ENCODE results near the gene SRRM2. TPM values are rescaled to one million over a fixed set of nuclear protein-coding genes. Genes with fewer than 3 reads are reported as not detected.
A peak's percentile ranks its signal among the peaks of the same experiment; 100 is the strongest.

The SRRM2 gene
- total RNA-seq, 1 experiment from 2014 or later = 84.7 TPM

DNA sequence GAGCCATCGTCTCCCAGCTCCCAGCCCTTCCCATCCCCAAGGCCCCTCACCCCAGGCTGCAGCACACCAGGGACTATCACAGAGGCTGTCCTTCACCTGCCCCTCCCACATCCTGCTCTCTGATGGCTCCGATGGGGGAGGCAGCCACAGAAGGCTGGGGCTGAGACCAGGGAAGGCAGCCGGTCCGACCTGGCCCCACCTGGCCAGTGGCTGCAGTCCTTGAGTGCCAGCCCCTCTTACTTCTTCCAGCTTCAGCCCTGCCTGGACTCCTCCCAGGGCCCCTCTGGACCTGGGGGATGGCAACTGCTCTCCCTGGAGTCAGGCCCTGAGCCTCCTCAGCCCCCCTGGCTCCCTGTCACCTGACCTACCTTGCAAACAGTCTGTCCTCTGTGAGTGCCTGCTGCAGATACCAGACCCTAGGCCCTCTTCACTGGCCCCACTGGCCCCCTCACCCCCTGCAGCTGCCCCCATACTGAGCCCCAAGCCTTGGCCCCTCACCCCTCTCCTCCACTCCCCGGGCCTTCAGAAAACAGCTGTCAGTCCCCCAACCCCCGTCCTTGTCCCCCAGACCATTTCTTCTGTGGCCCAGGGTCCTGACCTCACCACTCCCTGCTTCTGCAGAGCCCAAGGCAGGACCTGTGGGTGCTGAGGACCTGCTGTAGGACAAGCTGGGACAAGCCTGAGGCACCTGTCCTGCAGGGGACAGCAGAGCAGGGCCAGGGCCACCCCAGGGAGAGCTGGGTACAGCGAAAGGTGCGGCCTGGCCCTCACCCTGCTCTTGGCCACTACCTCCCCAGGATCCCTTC lies 12.6 kb upstream of the SRRM2 start:
- DNase-seq (ENCODE audit: low read depth) = no peak

DNA sequence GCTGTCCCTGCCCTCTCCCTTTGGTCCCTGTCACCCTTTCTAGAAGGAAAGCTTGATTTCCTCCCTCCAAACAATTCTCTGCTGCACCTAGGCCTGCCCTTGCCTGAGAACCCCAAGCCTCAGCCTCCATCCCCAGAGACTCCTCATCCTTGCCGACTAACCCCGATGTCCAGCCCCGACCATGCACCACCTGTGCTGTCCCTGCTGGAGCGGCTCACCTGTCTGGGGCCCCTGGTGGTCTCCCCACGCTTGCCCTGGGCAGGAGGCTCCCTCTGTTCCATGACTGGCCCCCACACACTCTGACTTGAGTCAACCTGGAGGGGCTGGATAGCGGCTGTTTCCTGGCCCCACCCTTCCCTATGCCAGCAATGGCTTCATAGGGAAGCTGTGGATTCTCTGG lies 12.0 kb upstream of the SRRM2 start:
- no peak for DNase-seq (ENCODE audit: low read depth)

DNA sequence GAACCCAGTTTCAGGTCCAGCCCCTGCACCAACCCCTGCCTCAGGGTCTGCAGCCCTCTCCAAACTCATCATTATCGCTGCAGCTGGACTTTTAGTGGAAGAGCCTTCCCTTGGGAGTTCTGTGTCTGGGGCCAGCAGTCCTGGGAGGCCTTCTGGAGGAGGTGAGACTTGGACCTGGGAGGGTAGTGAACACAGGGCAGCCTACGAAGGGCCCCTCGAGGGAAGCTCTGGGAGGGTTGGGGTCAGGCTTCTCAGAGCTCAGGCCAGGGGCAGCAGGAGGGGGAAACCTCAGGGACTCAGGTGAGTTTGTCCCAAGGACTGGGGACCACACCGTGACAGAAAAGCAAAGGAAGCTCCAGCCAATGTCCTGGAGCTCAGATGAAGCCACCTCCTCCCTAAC lies 11.3 kb upstream of the SRRM2 start:
- DNase-seq (ENCODE audit: low read depth) = no peak

DNA sequence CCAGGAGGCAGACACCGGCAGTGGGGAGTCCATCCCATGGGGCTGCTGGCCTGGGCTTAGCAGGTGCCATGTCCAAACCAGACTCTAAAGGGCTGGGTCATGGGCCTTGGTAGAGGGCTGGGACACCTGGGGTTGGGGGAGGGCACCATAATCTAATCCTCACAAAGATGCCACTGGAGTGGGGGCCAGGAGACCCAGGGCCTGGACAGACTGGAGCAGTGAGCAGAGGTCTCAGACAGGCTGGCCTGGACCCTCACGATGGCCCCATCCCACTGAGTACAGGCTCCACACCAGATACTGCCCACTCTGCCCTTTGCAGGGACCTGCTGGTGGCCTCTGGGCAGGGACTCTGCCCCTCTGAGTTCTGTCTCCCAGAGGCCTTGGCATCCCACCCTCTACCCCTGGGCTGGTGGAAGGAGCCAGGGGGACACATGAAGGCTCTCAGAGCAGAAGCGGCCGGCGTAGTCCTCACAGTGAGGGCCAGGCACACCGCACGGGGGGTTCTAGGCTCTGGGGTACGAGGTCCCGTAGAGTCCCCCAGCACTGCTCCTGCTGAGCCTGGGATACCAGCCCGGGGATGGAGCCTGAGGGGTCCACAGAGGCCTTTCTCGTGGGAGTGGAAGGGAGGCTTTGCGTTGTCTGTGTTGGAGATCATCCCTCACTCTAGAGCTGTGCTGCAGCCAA lies 10.0 kb upstream of the SRRM2 start:
- no peak for DNase-seq (ENCODE audit: low read depth)

DNA sequence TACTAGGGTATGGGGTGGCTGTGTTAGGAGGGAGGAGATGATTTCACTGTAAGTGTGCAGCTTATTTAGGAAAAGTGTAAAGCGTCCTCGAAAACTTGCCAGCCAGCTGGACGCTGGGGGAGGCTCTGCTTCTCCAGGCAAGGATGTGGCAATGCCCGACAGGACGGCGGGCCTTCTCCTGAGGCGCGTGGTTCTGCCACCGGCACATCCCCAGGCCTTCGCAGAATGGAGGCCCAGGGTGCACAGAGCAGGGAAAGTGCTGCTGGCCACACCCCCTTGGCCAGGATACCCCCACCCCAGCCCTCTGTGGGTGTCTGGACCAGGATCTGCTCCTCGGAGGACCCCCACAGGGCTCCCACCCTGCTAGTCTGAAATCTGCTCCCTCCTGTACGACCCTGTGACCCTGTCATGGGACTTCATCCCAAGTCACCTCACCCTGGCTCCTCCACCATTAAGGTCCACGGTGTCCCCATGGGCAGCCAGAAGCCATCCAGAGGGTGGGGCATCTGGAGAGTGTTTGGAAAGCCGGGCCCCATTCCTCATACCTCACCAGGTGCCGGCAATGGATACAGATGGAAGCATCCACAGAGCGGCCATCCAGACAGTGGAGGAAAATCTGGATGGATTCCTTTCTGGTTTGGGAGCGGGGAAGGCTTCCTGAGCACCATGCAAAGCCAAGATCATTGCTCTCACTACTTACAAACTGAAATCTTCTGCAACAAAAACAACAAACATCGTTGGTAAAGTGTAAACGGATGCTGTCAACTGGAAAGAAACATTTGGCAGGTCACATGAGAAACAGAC lies 9.2 kb upstream of the SRRM2 start:
- no peak for DNase-seq (ENCODE audit: low read depth)

DNA sequence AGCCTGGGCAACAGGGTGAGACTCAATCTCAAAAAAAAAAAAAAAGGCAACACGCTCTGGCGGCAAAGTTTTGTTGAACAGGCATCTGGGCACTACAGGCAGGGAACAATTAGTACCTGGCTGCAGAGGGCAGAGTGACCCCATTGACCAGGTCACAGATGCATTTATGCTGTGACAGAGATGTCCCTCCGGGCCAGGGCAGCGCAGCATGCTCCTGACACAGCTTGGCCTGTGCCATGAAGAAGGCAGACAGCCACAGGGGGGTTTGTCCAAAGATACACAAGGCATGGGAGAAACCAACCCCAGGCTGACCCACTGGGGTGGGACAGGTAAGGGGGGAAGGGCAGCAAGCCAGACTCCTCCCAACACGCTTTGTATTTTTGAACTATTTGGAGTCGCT lies 7.7 kb upstream of the SRRM2 start:
- DNase-seq (ENCODE audit: low read depth) = no peak

DNA sequence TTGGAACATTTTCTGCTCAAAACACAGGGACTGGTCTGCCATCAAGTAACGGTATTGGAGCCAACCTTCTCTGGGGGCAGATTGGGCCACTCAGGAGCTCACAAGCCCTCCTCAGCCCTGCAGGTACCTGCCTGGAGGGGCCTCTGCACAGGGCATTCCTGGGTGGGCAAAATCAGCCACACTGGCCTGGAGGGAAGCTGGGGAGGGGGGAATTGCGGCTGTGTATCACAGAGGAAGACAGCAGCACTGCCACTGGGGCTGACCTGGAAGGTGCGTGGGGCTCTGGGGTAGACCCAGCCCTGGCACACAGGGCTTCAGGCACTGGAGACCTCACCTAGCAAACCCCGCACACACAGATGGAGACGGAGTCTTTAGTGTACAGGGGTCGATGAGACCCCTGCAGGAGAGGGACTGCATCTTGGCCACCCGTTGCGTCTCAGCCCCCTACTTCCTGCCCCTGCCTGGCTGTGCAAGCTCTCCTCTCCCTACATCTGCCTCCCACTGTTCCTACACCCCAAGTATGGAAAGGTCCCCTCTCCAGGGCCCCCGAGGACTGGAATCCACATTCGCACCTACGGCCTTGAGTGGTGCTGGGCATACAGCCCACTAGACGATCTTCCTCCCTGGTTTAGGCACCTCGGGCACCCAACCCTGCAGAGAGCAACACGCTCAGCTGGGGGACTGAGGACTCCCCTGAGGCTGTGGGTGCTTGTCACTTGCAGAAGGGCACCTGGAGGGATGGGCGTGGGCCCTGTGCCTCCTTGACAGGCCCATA lies 7.1 kb upstream of the SRRM2 start:
- DNase-seq (ENCODE audit: low read depth) = no peak

DNA sequence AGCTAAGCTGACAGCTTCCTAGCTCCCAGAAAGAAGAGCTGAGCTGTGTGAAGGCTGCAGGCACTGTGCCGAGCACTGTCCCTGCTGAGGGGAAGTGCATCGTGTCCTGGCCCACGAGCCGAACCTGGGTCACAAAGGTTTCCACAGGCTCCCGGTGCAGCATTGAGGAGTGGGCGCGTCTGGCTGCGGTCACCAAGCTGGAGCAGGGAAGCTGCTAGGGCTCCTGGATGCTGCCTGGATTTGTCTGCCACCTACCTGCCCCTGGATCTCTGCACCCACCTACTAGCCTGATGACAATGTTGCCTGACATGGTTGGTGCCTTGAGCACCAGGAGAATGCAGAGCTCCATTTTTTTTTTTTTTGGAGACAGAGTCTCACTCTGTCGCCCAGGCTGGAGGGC lies 6.5 kb upstream of the SRRM2 start:
- DNase-seq (ENCODE audit: low read depth) = no peak

DNA sequence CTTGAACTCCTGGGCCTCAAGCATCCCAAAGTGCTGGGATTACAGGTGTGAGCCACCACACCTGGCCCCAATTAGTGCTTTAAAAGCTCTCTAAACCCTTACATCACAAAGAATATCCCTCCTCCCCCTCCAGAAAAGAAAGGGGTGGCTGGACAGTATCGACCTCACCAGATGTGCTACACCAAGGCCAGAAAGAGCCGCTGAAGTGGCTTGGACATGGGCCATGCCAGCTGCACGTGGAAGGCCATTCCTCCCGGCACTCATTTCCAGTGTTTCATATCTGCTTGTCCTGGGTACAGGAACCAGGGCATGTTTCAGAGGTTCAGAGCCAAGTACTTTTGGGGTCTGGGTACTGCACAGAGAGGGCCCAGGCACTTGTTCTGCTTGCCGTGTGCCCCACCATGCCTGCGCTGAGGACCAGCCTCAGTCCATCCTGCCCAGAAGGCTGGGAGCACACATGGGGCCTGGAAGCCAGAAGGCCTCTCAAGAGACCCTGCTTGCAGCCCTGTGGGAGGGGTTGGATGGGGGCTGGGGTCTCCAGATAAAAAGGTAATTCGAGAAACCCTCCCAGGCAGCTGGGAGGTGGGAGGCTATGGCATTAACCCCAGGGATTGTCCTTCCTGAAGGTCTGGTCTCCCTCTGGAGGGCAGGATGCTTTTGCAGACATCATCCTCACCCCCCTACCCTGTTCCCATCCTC lies 3.5 kb upstream of the SRRM2 start:
- no peak for DNase-seq (ENCODE audit: low read depth)

DNA sequence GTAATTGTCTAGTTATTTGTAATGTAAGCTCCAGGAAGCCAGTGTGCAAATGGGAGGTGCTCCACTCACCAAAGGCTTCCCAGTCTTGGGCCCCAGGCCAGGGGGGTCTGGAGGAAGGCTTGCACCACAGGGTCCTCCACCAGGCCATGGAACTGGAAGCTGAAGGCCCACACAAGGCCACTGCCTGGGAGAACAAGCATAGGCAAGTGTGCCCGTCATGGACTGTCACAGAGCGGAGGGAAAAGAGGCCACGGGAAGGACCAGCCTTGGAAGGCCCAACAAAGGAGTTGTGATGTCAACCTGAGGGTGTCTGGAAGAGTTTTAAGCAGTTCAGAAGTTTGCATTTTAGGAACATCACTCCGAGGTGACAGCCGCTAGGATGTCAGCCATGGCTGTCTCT lies 3.0 kb upstream of the SRRM2 start:
- no peak for DNase-seq (ENCODE audit: low read depth)

DNA sequence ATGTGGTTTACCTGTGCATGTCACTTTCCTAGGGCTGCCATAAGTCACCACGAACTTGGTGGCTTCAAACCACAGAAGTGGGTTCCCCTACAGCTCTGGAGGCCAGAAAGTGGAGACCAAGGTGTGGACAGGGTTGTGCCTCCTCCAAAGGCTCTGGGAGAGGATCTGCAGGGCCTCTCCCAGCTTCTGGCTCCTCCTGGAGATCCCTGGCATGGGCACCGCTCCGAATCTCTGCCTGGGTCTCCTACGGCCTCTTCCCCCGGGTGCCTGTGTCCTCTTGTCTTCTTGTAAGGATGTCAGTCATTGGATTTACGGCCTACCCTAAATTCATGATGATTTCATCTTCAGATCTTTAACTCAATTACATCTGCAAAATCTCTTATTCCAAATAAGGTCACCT lies 2.5 kb upstream of the SRRM2 start:
- DNase-seq (ENCODE audit: low read depth) = no peak

DNA sequence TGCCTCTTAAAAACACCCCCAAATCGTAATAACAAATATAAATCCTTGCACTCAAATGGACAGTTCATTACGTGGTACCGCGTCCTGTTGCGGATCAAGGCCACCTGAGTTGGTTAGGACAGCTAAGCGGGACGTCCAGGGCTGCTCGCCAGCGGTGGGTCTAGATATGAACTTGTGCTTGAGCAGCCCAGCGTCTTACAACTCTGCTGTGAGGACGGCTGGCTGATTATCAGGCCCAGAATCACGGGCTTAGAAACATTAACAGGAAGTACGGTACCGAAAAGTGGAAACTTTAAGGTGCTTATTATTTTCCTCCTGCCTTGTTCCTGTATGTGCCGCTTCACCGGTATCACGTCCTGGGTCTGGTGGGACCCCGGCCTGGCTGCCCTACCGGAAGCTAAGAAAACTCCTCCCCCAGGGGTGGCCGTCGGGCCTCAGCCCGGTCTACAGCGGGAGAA lies 832 bp upstream of the SRRM2 start:
- DNase-seq (ENCODE audit: low read depth) = no peak

DNA sequence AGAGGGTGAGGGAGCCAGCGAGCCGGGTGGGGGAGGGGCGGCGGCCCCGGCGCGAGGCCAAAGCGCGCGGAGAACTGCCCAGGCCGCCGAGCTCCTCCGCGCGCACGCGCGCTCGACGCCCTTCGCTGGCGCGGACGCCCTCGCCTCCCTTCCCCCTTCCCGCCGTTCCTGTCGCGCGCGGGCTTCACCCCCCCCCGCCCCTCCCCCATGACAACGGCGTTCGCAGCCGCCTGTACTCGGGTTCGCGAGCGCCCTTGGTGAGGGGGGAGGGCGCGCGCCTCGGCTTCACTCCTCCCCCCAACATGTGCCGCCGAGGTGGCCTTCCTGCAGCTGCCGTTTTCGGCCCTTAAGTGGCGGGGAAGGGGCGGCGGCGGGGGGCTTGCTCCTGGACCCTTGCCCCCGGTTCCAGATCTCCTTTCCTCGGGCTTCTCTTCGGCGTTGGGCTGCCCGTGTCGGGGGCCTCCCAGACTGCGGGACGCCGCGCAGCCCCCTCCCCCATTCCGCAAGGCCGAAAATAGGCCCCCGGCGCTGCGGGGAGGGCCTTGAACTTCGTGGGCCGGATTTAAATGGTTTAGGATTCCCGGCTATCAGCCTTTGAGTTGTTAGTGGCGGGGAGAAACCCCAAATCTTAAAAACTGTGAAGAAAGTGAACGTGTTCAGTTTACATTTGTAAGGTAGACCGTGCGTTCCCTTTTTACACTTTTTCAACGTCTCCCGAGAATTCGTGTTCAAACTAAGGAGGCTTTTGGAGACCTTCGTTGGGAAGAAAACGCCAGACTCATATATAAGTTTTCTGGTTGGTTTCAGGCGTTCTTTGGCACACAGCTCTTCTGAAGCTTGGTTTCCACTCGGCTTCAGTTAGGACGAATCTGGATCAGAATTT lies 653 bp downstream of the SRRM2 start:
- peak; percentile 77 for DNase-seq (ENCODE audit: low read depth)

DNA sequence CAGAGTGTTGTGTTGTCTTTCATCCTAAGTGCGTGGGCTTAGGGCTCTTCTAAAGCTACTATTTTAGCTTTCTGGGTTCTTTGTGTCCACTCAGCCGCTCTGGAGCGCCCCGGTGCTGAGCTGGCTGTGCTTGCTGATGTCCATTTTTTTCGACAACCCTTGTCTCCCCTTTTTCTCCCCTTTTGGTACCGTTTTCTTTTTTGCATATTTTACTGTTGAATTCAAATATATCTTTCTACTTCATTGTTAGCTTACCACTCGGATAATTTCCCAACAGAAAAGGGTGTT lies 1.2 kb downstream of the SRRM2 start:
- peak; percentile 20 for DNase-seq (ENCODE audit: low read depth)

DNA sequence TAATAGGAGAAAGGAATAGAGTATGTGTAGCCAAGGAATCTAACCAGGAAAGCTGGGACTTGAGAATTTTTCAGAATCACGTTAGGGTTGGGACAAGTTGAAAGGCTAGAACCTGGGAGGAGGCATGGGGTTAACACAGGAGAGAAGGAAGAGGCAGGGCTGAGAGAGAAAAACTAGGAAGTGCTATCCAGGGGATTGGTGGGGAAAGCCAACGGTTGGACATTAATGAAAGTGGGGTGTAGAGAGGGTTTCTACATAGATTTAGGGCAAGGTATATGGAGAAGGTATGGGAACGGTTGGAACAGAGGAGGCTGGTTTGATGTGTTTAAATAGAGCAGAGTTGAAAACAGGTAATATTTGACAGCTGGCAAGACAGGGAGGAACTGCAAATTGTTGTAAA lies 2.7 kb downstream of the SRRM2 start:
- DNase-seq (ENCODE audit: low read depth) = no peak

DNA sequence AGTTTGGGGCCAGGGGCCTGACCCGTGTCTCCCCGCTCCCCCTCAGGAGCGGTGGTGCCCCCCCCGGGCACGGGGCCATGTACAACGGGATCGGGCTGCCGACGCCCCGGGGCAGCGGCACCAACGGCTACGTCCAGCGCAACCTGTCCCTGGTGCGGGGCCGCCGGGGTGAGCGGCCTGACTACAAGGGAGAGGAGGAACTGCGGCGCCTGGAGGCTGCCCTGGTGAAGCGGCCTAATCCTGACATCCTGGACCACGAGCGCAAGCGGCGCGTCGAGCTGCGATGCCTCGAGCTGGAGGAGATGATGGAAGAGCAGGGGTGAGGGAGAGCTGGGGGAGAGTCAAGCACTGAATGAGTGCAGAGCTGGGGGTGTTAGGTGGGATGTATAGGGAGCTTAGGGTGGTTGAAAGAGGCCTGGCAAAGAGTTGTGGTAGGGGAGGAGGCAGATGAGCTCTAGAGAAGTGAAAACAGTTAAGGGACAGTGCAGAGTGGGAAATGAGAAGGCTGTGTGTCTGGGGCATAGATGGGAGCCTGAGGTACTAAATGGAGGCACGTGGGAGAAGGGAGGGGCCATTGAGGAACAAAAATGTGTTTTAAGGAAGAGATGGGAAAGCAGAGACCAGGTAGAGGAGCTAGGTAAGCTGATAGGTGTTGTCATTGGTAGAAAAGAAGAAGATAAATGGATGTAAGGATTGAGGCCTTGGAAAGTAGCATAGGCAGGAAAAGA lies 4.0 kb downstream of the SRRM2 start:
- no peak for DNase-seq (ENCODE audit: low read depth)

DNA sequence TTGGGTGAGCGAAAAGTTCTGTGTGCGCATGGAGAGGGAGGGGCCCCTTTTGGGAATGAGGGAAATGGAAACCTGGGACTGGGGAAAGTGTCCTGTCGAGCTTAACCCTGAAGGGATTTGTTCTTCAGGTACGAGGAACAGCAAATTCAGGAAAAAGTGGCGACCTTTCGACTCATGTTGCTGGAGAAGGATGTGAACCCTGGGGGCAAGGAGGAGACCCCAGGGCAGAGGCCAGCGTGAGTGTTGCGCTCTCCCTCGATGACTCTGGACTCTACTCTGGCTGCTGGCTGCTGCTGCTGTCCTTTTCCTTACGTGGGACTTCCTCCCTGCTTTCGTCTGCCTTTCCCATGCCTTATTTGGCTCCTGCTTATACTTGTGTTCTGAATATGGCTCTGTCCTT lies 4.9 kb downstream of the SRRM2 start:
- no peak for DNase-seq (ENCODE audit: low read depth)

DNA sequence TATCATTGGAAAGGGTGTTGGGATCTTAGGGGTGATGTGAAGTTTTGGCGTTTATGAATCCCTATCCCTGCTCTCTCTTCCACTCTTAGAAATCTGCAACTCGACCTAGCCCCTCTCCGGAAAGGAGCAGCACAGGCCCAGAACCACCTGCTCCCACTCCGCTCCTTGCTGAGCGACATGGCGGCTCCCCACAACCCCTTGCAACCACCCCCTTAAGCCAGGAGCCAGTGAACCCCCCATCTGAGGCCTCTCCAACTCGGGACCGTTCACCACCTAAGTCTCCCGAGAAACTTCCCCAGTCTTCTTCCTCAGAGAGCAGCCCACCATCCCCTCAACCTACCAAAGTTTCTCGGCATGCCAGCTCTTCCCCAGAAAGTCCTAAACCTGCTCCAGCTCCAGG lies 9.0 kb downstream of the SRRM2 start:
- DNase-seq (ENCODE audit: low read depth) = no peak

DNA sequence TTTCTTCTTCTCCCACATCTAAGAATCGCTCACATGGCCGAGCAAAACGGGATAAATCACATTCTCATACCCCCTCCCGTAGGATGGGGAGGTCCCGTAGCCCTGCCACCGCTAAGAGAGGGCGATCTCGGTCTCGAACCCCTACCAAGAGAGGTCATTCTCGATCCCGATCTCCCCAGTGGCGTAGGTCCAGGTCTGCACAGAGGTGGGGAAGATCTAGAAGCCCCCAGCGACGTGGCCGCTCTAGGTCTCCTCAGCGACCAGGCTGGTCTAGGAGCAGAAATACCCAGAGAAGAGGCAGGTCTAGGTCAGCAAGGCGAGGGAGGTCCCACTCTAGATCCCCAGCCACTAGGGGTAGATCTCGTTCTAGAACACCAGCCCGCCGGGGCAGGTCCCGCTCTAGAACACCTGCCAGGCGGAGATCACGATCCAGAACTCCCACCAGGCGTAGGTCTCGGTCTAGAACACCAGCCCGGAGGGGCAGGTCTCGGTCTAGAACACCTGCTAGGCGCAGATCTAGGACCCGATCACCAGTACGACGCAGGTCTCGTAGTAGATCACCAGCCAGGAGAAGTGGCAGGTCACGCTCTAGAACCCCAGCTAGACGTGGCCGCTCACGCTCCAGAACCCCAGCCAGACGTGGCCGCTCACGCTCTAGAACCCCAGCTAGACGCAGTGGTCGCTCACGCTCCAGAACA lies 9.6 kb downstream of the SRRM2 start:
- no peak for DNase-seq (ENCODE audit: low read depth)
